Ureter (tissue), 1 donor: ENCODE data around the gene SDF2L1. TPM values are rescaled to one million over a fixed set of nuclear protein-coding genes. Genes with fewer than 3 reads are reported as not detected.
"Not testable (repeated sequence)": the region's sequence is repeated elsewhere in the genome, so short reads cannot be mapped to it uniquely, and the experiment has no call there.

Experiments used
- DNase-seq: peaks from one replicate; pipeline ENCODE4 v3.0.0-alpha.2; 2020; ENCODE audit warnings: low spot score
- total RNA-seq: library from RNA; stranded (reverse); gene quantifications from one replicate; pipeline ENCODE4 v1.2.4, GENCODE V29; 2023
- donor health status: DM: yes; HTN: yes; CAD: no.

SDF2L1 gene, protein sequence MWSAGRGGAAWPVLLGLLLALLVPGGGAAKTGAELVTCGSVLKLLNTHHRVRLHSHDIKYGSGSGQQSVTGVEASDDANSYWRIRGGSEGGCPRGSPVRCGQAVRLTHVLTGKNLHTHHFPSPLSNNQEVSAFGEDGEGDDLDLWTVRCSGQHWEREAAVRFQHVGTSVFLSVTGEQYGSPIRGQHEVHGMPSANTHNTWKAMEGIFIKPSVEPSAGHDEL
- total RNA-seq, result 28.1 TPM

- DNase-seq, result peak; percentile 98
Observed at GRCh38 chr22:21641789-21642583, at the start of gene SDF2L1. Gene SDF2L1 (plus strand): TSS chr22:21642302. CDS start chr22:21642337, 35 bp downstream.

GRCh38 chr22:21592422-21592821, 49.7 kb upstream of the SDF2L1 start:
- DNase-seq, result no peak

DNA sequence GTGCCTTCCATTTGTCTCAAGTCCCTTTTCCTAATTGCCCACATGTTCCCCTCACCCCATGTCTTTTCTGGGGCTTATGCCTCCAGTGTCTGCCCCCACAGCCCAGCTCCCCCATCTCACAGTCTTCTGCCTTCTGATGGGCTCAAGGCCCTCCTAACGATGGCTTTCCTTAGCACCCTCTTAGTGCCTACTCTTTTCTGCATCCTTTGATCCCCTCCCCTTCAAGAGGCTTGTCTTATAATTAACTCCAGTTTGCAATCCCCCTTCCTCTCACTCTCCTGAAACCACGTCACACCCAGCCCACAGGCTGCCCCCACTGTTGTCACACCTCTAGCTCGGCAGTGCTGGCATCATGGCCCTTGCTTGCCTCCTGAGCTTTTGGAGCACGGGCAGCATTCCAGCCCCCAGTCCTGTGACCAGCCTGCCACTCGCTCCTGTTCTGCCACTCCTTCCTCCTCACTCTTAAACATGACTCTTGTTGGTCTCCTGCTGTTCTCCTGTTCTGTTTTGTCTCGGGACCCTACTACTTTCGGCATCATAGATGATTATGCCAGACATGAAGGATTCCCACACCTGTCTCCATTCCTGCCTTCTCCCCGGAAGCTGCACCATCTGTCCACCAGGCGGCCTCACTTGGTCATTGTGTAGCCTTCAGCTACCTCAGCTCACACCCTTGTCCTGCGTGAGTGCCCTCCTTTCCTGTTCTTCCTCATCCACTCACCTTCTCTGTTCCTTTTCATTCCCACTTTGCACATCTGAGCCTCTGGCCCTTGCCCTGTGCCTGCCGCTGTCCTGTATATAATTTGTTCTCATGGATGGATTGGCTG, 48.5 kb upstream of the SDF2L1 start:
- no peak for DNase-seq

- DNase-seq, result no peak
Observed at GRCh38 chr22:21594865-21595452, 47.1 kb upstream of the SDF2L1 start.

- not testable (repeated sequence) for DNase-seq
Observed at GRCh38 chr22:21596356-21597135, 45.6 kb upstream of the SDF2L1 start.

- DNase-seq, result no peak
Observed at GRCh38 chr22:21598302-21598701, 43.8 kb upstream of the SDF2L1 start.

DNA sequence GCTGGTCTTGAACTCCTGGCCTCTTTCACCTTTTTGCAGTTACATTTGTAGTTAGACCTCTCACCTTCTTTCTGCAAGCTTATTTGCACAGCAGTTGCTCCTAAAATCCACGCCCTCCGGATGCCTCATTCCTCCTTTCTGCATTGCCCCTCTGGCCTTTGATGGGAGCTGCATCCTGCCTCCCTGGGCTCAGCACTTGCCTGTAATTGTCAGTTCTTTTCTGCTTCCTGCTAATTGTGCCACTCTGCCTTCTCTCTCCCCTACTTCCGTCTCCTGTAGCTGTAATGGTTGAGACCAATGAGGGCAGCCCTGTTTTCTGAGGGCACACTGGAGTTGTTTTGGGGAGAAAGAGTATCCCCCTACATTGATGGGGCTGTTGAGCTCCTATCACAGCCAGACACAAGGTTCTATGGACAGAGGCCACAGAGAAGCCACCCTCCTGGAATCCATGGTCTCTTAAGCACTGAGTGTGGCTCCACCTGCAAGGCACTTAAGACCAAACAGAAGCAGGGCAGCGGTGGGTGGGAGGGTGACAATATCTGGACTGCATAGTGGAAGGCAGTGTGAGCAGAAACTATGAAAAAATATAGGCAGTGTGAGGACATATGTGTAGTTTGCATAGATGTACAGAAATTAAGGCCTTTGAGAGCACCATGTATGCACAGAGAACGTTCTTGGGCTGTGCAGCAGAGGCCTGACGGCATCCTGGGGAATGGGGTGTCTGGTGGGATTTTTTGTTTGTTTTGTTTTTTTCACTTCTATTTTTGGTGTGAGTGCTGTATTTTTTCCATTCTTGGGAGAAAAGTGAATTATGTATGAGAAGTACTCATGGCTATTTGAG, 42.8 kb upstream of the SDF2L1 start:
- DNase-seq, result no peak

- DNase-seq, result no peak
Observed at GRCh38 chr22:21602579-21602978, 39.5 kb upstream of the SDF2L1 start.

- no peak for DNase-seq
Observed at GRCh38 chr22:21603973-21604372, 38.1 kb upstream of the SDF2L1 start.

GRCh38 chr22:21605887-21606564, 36.1 kb upstream of the SDF2L1 start:
- no peak for DNase-seq

DNA sequence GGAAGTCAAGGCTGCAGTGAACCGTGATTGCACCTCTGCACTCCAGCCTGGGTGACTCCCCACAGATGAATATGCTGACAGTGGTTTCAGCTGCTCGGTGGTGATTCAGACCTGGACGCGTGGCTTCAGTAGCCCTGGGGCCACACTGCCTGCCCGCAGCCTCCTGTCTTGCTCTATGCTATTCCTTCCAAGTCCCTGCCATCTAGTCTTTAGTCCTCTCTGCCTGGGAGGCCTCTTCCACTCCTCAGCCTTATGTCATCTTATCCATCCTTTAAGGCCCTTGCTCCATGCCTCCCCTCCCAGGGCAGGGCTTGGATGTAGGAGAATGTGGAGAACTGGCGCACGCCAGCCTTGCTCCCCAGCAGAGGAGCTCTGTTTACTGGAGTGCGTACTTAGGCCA, 35.3 kb upstream of the SDF2L1 start:
- no peak for DNase-seq

- not testable (repeated sequence) for DNase-seq
Observed at GRCh38 chr22:21609556-21610157, 32.4 kb upstream of the SDF2L1 start.

- DNase-seq, result no peak
Observed at GRCh38 chr22:21611210-21611977, 30.7 kb upstream of the SDF2L1 start.

- DNase-seq, result no peak
Observed at GRCh38 chr22:21612858-21613257, 29.2 kb upstream of the SDF2L1 start.

DNA sequence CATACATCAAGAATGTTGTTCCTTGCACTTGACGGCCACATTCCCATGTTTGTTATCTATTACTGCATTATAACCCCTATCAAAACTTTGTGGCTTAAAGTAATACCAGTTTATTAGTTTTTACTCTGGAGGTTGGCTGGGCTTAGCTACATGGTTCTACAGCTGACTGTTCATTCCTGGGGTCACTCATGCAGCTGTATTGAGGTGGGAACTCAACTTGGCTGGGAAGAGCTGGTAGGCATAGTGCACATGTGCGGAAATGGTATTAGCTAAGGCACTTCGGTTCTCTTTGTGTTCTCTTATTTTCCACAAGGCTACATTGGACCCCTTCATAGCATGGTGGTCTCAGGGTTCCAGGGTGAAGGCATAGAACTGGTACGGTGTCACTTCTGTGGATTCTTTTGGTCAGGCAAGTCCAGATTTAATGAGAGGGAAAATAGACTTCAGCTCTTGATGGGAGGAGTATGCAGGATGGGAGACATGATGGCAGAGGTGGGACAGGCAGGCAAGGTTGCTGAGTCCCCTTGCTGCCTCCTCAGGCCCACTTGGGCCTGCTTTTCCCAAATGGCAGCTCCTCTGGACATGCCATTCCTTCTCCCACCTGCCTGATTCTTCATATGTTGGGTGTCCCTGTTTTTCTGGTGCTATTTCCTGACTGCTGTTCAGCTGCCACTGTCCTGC, 28.4 kb upstream of the SDF2L1 start:
- DNase-seq, result no peak

GRCh38 chr22:21615731-21616130, 26.4 kb upstream of the SDF2L1 start:
- DNase-seq, result no peak

DNA sequence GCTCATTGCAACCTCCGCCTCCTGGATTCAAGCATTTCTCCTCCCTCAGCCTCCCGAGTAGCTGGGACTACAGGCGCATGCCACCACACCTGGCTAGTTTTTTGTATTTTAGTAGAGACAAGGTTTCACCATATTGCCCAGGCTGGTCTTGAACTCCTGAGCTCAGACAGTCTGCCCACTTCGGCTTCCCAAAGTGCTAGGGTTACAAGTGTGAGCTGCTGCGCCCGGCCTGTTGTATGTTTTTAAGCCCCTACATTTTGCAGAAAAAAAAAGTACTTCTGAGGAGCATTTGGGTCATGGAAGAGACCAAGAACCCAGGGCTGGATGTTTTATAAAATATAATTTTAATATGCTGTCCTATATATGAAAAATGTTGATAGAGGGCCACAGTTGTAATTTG, 24.8 kb upstream of the SDF2L1 start:
- not testable (repeated sequence) for DNase-seq

GRCh38 chr22:21621025-21621424, 21.1 kb upstream of the SDF2L1 start:
- no peak for DNase-seq
